Measurements from ENCODE around the gene CSN1S1. TPM values are rescaled to one million over a fixed set of nuclear protein-coding genes. Genes with fewer than 3 reads are reported as not detected.

Gene CSN1S1
- total and polyA plus RNA-seq, 2 of the 13 experiments (the other 11 are each of a cell fraction or from before 2014, with no cell fraction given) = not detected

DNA sequence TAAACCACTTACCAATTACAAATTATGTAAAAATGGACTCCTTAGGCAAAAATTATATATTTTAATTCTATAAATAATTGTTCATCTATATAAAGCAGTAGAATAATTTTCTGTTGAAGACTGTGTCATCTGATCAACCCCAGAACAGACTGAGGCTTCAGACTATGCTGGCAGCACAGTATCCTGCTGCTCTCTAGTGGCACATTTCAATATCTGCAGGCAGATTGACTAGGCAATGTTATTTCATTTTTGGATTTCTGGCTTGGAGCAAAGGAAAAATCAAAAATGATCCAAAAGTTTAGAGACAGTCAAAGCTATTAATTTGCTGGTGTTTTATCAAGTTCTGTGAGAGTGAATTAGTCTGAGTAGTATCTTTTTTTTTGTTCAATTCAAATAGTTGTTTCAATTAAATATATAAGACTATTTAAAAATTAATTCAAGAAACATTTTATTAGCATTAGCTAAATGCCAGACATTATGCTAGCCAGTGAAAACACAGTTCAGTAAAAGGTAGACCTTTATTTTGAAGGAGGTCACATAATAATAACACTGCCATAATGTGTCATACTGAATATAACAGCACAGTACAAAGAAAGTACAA, 49.6 kb upstream of the CSN1S1 start (continued):
- TF ChIP-seq CENPT (CRISPR knock-in tag; IDR thresholded peaks at IDR 0.05; ENCODE audit: low read depth) (no peak), ZNF558 (CRISPR knock-in tag; IDR thresholded peaks at IDR 0.05; ENCODE audit: borderline replicate concordance) (no peak), ZBTB7B (CRISPR knock-in tag; IDR thresholded peaks at IDR 0.05) (no peak), BCL6 (CRISPR knock-in tag; IDR thresholded peaks at IDR 0.05) (peak; percentile 27; the same call in 1 of the 2 replicates), FOXA3 (CRISPR knock-in tag; IDR thresholded peaks at IDR 0.05) (peak; percentile 12; the same call in 1 of the 2 replicates), NFIC (IDR thresholded peaks at IDR 0.05; ENCODE audit: low read length) (peak; percentile 32; the same call in 1 of the 2 replicates), EHMT2 (IDR thresholded peaks at IDR 0.05; ENCODE audit: borderline replicate concordance, low read depth, low read length) (no peak), ZFP36L2 (CRISPR knock-in tag; IDR thresholded peaks at IDR 0.05) (no peak), EP300 (IDR thresholded peaks at IDR 0.05; ENCODE audit: low read depth in 2 of 2, low read length in 2 of 2) (peak in 1 of 2 experiments; percentile 39; a peak in 2 of 4 replicates), EP300 (CRISPR knock-in tag; IDR thresholded peaks at IDR 0.05; ENCODE audit: borderline replicate concordance) (no peak), ZNF883 (CRISPR knock-in tag; IDR thresholded peaks at IDR 0.05; ENCODE audit: not compliant biosample characterization) (no peak), CHD2 (IDR thresholded peaks at IDR 0.05; ENCODE audit: low read depth, low read length) (no peak), MXI1 (IDR thresholded peaks at IDR 0.05; ENCODE audit: borderline replicate concordance, low read depth, low read length) (no peak), TBX2 (CRISPR knock-in tag; IDR thresholded peaks at IDR 0.05; ENCODE audit: borderline replicate concordance) (no peak), NFKB2 (CRISPR knock-in tag; IDR thresholded peaks at IDR 0.05; ENCODE audit: borderline replicate concordance) (no peak), ZNF225 (CRISPR knock-in tag; IDR thresholded peaks at IDR 0.05) (no peak)
- TF ChIP-seq, protein P1, sequence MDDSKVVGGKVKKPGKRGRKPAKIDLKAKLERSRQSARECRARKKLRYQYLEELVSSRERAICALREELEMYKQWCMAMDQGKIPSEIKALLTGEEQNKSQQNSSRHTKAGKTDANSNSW (CRISPR knock-in tag; IDR thresholded peaks at IDR 0.05; ENCODE audit: borderline replicate concordance) = no peak
- TF ChIP-seq, protein P2, sequence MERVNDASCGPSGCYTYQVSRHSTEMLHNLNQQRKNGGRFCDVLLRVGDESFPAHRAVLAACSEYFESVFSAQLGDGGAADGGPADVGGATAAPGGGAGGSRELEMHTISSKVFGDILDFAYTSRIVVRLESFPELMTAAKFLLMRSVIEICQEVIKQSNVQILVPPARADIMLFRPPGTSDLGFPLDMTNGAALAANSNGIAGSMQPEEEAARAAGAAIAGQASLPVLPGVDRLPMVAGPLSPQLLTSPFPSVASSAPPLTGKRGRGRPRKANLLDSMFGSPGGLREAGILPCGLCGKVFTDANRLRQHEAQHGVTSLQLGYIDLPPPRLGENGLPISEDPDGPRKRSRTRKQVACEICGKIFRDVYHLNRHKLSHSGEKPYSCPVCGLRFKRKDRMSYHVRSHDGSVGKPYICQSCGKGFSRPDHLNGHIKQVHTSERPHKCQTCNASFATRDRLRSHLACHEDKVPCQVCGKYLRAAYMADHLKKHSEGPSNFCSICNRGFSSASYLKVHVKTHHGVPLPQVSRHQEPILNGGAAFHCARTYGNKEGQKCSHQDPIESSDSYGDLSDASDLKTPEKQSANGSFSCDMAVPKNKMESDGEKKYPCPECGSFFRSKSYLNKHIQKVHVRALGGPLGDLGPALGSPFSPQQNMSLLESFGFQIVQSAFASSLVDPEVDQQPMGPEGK (CRISPR knock-in tag; IDR thresholded peaks at IDR 0.05) = no peak
- TF ChIP-seq, protein P3, sequence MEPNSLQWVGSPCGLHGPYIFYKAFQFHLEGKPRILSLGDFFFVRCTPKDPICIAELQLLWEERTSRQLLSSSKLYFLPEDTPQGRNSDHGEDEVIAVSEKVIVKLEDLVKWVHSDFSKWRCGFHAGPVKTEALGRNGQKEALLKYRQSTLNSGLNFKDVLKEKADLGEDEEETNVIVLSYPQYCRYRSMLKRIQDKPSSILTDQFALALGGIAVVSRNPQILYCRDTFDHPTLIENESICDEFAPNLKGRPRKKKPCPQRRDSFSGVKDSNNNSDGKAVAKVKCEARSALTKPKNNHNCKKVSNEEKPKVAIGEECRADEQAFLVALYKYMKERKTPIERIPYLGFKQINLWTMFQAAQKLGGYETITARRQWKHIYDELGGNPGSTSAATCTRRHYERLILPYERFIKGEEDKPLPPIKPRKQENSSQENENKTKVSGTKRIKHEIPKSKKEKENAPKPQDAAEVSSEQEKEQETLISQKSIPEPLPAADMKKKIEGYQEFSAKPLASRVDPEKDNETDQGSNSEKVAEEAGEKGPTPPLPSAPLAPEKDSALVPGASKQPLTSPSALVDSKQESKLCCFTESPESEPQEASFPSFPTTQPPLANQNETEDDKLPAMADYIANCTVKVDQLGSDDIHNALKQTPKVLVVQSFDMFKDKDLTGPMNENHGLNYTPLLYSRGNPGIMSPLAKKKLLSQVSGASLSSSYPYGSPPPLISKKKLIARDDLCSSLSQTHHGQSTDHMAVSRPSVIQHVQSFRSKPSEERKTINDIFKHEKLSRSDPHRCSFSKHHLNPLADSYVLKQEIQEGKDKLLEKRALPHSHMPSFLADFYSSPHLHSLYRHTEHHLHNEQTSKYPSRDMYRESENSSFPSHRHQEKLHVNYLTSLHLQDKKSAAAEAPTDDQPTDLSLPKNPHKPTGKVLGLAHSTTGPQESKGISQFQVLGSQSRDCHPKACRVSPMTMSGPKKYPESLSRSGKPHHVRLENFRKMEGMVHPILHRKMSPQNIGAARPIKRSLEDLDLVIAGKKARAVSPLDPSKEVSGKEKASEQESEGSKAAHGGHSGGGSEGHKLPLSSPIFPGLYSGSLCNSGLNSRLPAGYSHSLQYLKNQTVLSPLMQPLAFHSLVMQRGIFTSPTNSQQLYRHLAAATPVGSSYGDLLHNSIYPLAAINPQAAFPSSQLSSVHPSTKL (CRISPR knock-in tag; IDR thresholded peaks at IDR 0.05) = peak; percentile 53
- TF ChIP-seq, protein P4, sequence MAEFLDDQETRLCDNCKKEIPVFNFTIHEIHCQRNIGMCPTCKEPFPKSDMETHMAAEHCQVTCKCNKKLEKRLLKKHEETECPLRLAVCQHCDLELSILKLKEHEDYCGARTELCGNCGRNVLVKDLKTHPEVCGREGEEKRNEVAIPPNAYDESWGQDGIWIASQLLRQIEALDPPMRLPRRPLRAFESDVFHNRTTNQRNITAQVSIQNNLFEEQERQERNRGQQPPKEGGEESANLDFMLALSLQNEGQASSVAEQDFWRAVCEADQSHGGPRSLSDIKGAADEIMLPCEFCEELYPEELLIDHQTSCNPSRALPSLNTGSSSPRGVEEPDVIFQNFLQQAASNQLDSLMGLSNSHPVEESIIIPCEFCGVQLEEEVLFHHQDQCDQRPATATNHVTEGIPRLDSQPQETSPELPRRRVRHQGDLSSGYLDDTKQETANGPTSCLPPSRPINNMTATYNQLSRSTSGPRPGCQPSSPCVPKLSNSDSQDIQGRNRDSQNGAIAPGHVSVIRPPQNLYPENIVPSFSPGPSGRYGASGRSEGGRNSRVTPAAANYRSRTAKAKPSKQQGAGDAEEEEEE (CRISPR knock-in tag; IDR thresholded peaks at IDR 0.05; ENCODE audit: borderline replicate concordance) = no peak
- TF ChIP-seq, protein P5, sequence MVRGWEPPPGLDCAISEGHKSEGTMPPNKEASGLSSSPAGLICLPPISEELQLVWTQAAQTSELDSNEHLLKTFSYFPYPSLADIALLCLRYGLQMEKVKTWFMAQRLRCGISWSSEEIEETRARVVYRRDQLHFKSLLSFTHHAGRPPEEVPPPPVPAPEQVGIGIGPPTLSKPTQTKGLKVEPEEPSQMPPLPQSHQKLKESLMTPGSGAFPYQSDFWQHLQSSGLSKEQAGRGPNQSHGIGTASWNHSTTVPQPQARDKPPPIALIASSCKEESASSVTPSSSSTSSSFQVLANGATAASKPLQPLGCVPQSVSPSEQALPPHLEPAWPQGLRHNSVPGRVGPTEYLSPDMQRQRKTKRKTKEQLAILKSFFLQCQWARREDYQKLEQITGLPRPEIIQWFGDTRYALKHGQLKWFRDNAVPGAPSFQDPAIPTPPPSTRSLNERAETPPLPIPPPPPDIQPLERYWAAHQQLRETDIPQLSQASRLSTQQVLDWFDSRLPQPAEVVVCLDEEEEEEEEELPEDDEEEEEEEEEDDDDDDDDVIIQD (CRISPR knock-in tag; IDR thresholded peaks at IDR 0.05; ENCODE audit: low read depth) = peak; percentile 27; the same call in 1 of the 2 replicates

All from HepG2 (cell line).